B cell (primary cell): ENCODE data around the gene PPP1R14D. TPM values are rescaled to one million over a fixed set of nuclear protein-coding genes. Genes with fewer than 3 reads are reported as not detected.

ENCODE experiments used
- ATAC-seq: fragments of 200-7000 bp; cut with Tn5 transposase; one replicate; pipeline ENCODE4 v1.10.0; 2021; ENCODE audit warnings: low read depth, mild to moderate bottlenecking, moderate number of reproducible peaks, moderate library complexity
- CTCF ChIA-PET: fragments of 350-600 bp; sonication (Branson Sonifier 250); formaldehyde crosslinking; loops from one replicate; lab custom pipeline; 2021; ENCODE audit warnings: antibody characterized with exemption, inconsistent platforms; lab: Charles Lee
- POLR2A ChIA-PET: fragments of 350-600 bp; sonication (Branson Sonifier 250); formaldehyde crosslinking; loops from one replicate; lab custom pipeline; 2021; ENCODE audit warnings: antibody characterized with exemption; lab: Charles Lee
- DNase-seq: peaks from one replicate; pipeline ENCODE4 v3.0.0; 2013
- H2AFZ ChIP-seq: 2 replicates; pipeline ENCODE4 v1.6.1; 2012; ENCODE audit warnings: mild to moderate bottlenecking, low read depth, low read length; ENCODE audit not compliant: insufficient read depth, poor library complexity, severe bottlenecking
- H3K27ac ChIP-seq, 2 donors: 1 replicate in 1 of 2; 2 replicates in 1 of 2; pipeline ENCODE4 v1.5.1; 2012 to 2013; ENCODE audit warnings: low read length in 2 of 2, mild to moderate bottlenecking in 2 of 2, moderate library complexity in 1 of 2
- H3K27me3 ChIP-seq, 4 experiments: fragments of 200-600 bp in 1 of 4; sonication (generic) in 1 of 4; replicated peaks in 1 of 4; 1 replicate in 2 of 4; 2 replicates in 2 of 4; pipeline versions ENCODE4 v1.6.1 to v1.7.0; 2013 to 2016; ENCODE audit warnings: low read length in 3 of 4, mild to moderate bottlenecking in 2 of 4, mixed read lengths in 1 of 4, moderate library complexity in 1 of 4; ENCODE audit not compliant: insufficient read depth in 4 of 4, control insufficient read depth in 3 of 4; ENCODE audit errors: control extremely low read depth in 1 of 4
- H3K36me3 ChIP-seq, 2 experiments: replicated peaks in 1 of 2; 1 replicate in 1 of 2; 2 replicates in 1 of 2; pipeline versions ENCODE4 v1.6.1 to v1.7.1; 2013; ENCODE audit warnings: low read length in 1 of 2; ENCODE audit not compliant: insufficient read depth in 2 of 2, control insufficient read depth in 1 of 2; ENCODE audit errors: control extremely low read depth in 1 of 2, extremely low read depth in 1 of 2
- H3K4me1 ChIP-seq, 2 donors: fragments of 200-600 bp in 1 of 2; sonication (generic) in 1 of 2; 1 replicate in 1 of 2; 2 replicates in 1 of 2; pipeline versions ENCODE4 v1.5.1 to v1.6.1; 2013 to 2017; ENCODE audit warnings: low read length in 2 of 2; ENCODE audit not compliant: control insufficient read depth in 2 of 2, insufficient read depth in 2 of 2
- H3K4me2 ChIP-seq: replicated peaks from 2 replicates; pipeline ENCODE3; 2012; ENCODE audit warnings: mild to moderate bottlenecking, low read depth, low read length; ENCODE audit not compliant: poor library complexity, severe bottlenecking
- H3K4me3 ChIP-seq, 5 experiments: fragments of 200-600 bp in 1 of 5; sonication (generic) in 1 of 5; 1 replicate in 3 of 5; 2 replicates in 2 of 5; pipeline versions ENCODE4 v1.5.1 to v1.7.0; 2011 to 2016; ENCODE audit warnings: low read length in 4 of 5, mild to moderate bottlenecking in 4 of 5, low read depth in 2 of 5, control low read depth in 1 of 5, moderate library complexity in 1 of 5; ENCODE audit not compliant: insufficient read depth in 1 of 5; ENCODE audit errors: control extremely low read depth in 1 of 5, extremely low read depth in 1 of 5
- H3K79me2 ChIP-seq: fragments of 200-600 bp; sonication (generic); one replicate; pipeline ENCODE4 v1.6.0; 2016; ENCODE audit warnings: low read length; ENCODE audit not compliant: control insufficient read depth, insufficient read depth
- H3K9ac ChIP-seq: fragments of 200-600 bp; sonication (generic); 2 replicates; pipeline ENCODE4 v1.6.1; 2017; ENCODE audit warnings: mild to moderate bottlenecking, low read length, moderate library complexity
- H3K9me3 ChIP-seq, 3 donors: one replicate each; pipeline versions ENCODE4 v1.6.1 to v1.7.1; 2013; ENCODE audit warnings: low read length in 2 of 3; ENCODE audit not compliant: control insufficient read depth in 2 of 3, insufficient read depth in 1 of 3; ENCODE audit errors: control extremely low read depth in 1 of 3
- H4K20me1 ChIP-seq: 2 replicates; pipeline ENCODE4 v1.6.0; 2012; ENCODE audit warnings: mild to moderate bottlenecking, low read length; ENCODE audit not compliant: insufficient read depth, control insufficient read depth, poor library complexity, severe bottlenecking
- H3K27ac Mint-ChIP-seq: one replicate; pipeline ENCODE4 v1.8.0; 2021; ENCODE audit warnings: mixed read lengths
- H3K27me3 Mint-ChIP-seq: one replicate; pipeline ENCODE4 v1.8.0; 2021; ENCODE audit warnings: mixed read lengths
- H3K4me1 Mint-ChIP-seq: one replicate; pipeline ENCODE4 v1.8.0; 2021; ENCODE audit warnings: mixed read lengths
- H3K4me3 Mint-ChIP-seq: one replicate; pipeline ENCODE4 v1.8.0; 2021; ENCODE audit warnings: mixed read lengths
- H3K9me3 Mint-ChIP-seq: one replicate; pipeline ENCODE4 v1.8.0; 2022; ENCODE audit warnings: mixed read lengths; ENCODE audit not compliant: insufficient read depth
- CTCF ChIP-seq: fragments of 200-600 bp; IDR thresholded peaks from one replicate; pipeline ENCODE4 v1.8.0; 2022; ENCODE audit warnings: antibody characterized with exemption, mild to moderate bottlenecking
- EZH2 ChIP-seq: IDR thresholded peaks from 2 replicates; pipeline ENCODE4 v1.6.1; 2012; ENCODE audit warnings: borderline replicate concordance, low read depth, mild to moderate bottlenecking, moderate library complexity, low read length; ENCODE audit not compliant: insufficient read depth, poor library complexity, severe bottlenecking
- WGBS: methylation state at CpG from one replicate; pipeline ENCODE4 v1.1.5; 2013; ENCODE audit warnings: missing lambda C conversion rate; ENCODE audit not compliant: insufficient coverage; 5-methylcytosine and 5-hydroxymethylcytosine counted together
- intact Hi-C: fragments of 100-400 bp; cut with micrococcal nuclease; formaldehyde crosslinking; loops from one replicate; pipeline ENCODE4 v1.10.0; 2022
- polyA plus RNA-seq: library from polyadenylated mRNA; depleted of rRNA; stranded (reverse); fragments of >200 nt; gene quantifications from 2 replicates; pipeline ENCODE4 v1.2.3, GENCODE V29; 2012
- total RNA-seq, 2 donors: library from RNA; stranded (reverse); fragments of 120-200 nt in 1 of 2; gene quantifications; 1 replicate in 1 of 2; 2 replicates in 1 of 2; pipeline versions ENCODE4 v1.2.3 to v1.2.4, GENCODE V29; 2013 to 2022

PPP1R14D gene
- total and polyA plus RNA-seq, 2 donors (not counting 1 experiment from before 2014, with no cell fraction given) = 0.19 TPM; not detected in 1

GRCh38 chr15:40768521-40769273, 59.8 kb downstream of the PPP1R14D start:
- peak; percentile 61 for DNase-seq
- 40% methylated on average over 20 of the region's 21 CpGs for WGBS
- Mint-ChIP-seq H3K4me1 (peaks cover 54% of the 10 kb centered on the region), H3K27me3 (no peaks in the 10 kb centered on the region), H3K4me3 (peak overlapping the region; percentile 88), H3K9me3 (no peaks in the 10 kb centered on the region), H3K27ac (peak overlapping the region; percentile 95)
- Histone ChIP-seq H3K27me3 (no peaks in the 10 kb centered on the region), H3K36me3 (peaks cover 0 to 21% of the 10 kb centered on the region in 2 experiments), H3K4me2 (peak overlapping the region; percentile 80), H4K20me1 (no peaks in the 10 kb centered on the region), H3K9ac (peak overlapping the region; percentile 36), H3K9me3 (no peaks in the 10 kb centered on the region), H2AFZ (peak overlapping the region; percentile 51), H3K79me2 (no peaks in the 10 kb centered on the region), H3K27ac (peak overlapping the region; percentile 42 to 78), H3K4me1 (peaks cover 46 to 61% of the 10 kb centered on the region in 2 donors), H3K4me3 (peak overlapping the region in 4 of 5 experiments; percentile 15 to 52 (median 38))
- TF ChIP-seq CTCF (no peak), EZH2 (no peak)
- ATAC-seq = peak; percentile 11
- intact Hi-C loops = loop anchor here (1.0 kb wide), 5 partner anchors 13 to 126 kb away; partner anchors contain the start of genes DNAJC17, RMDN3, VPS18 and ZFYVE19
- CTCF ChIA-PET = interaction anchor here (0.7 to 9.6 kb wide), 8 partner anchors 10 to 249 kb away, joined by 3 to 99 read pairs (median 4); no protein-coding TSS in a partner anchor
- POLR2A ChIA-PET = interaction anchor here (0.6 to 3.1 kb wide), 5 partner anchors 11 to 74 kb away, joined by 3 to 14 read pairs (median 4); partner anchors contain the start of genes RAD51 and RMDN3
